IMR-90 (cell line): ENCODE results near the gene TMEM245. TPM values are rescaled to one million over a fixed set of nuclear protein-coding genes. Genes with fewer than 3 reads are reported as not detected.
A peak's percentile ranks its signal among the peaks of the same experiment; 100 is the strongest.

Source experiments
- ATAC-seq: fragments of 200-7000 bp; cut with Tn5 transposase; 2 replicates; pipeline ENCODE4 v1.9.1; 2020; ENCODE audit warnings: low read depth, mild to moderate bottlenecking, moderate library complexity
- BruUV-seq: library from RNA; stranded (reverse); fragments of 400-500 nt; replicated peaks from 2 replicates; lab custom pipeline; 2021; lab: Mats Ljungman, UMichigan
- CTCF ChIA-PET: fragments of 300-600 bp; formaldehyde crosslinking; extraction: SDS; loops from one replicate; lab custom pipeline; 2021; ENCODE audit warnings: antibody characterized with exemption; lab: Yijun Ruan, JAX
- POLR2A ChIA-PET: fragments of 300-600 bp; sonication (Branson Sonifier 250); formaldehyde crosslinking; loops from one replicate; lab custom pipeline; 2022; ENCODE audit warnings: antibody characterized with exemption; ENCODE audit not compliant: unreplicated experiment; lab: Charles Lee
- DNase-seq: peaks from one replicate; pipeline ENCODE4 v3.0.0; 2013
- H2AFZ ChIP-seq: replicated peaks from 2 replicates; pipeline ENCODE3; 2013; ENCODE audit warnings: low read length, mild to moderate bottlenecking; ENCODE audit not compliant: poor library complexity
- H2AK5ac ChIP-seq: 2 replicates; pipeline ENCODE4 v1.6.1; 2013; ENCODE audit warnings: low read depth, low read length, inconsistent platforms
- H2AK9ac ChIP-seq: replicated peaks from 2 replicates; pipeline ENCODE3; 2013; ENCODE audit warnings: mild to moderate bottlenecking, low read depth, low read length, moderate library complexity; ENCODE audit not compliant: poor library complexity
- H2BK120ac ChIP-seq: 2 replicates; pipeline ENCODE4 v1.6.1; 2013; ENCODE audit warnings: low read depth, low read length, inconsistent platforms
- H2BK15ac ChIP-seq: 3 replicates; pipeline ENCODE4 v1.6.1; 2013; ENCODE audit warnings: low read depth, low read length, inconsistent platforms
- H2BK20ac ChIP-seq: 2 replicates; pipeline ENCODE4 v1.6.1; 2013; ENCODE audit warnings: low read depth, mild to moderate bottlenecking, inconsistent platforms, low read length, moderate library complexity
- H2BK5ac ChIP-seq: 2 replicates; pipeline ENCODE4 v1.6.1; 2013; ENCODE audit warnings: mild to moderate bottlenecking, low read depth, low read length, inconsistent platforms; ENCODE audit not compliant: poor library complexity, severe bottlenecking
- H3K14ac ChIP-seq: replicated peaks from 2 replicates; pipeline ENCODE4 v1.6.1; 2013; ENCODE audit warnings: low read depth, low read length, inconsistent platforms
- H3K18ac ChIP-seq: 2 replicates; pipeline ENCODE4 v1.6.1; 2013; ENCODE audit warnings: low read depth, low read length, control low read depth
- H3K23ac ChIP-seq: 2 replicates; pipeline ENCODE4 v1.6.1; 2013; ENCODE audit warnings: low read depth, low read length, inconsistent platforms
- H3K27ac ChIP-seq: 2 replicates; pipeline ENCODE4 v1.5.1; 2013; ENCODE audit warnings: mild to moderate bottlenecking, control low read depth, low read length; ENCODE audit not compliant: insufficient read depth
- H3K27me3 ChIP-seq: 2 replicates; pipeline ENCODE4 v1.6.1; 2013; ENCODE audit warnings: low read length; ENCODE audit not compliant: control insufficient read depth, insufficient read depth
- H3K36me3 ChIP-seq: 2 replicates; pipeline ENCODE4 v1.6.1; 2013; ENCODE audit warnings: low read length, mixed read lengths; ENCODE audit not compliant: control insufficient read depth, insufficient read depth
- H3K4ac ChIP-seq: 2 replicates; pipeline ENCODE4 v1.6.1; 2013; ENCODE audit warnings: low read depth, low read length, inconsistent platforms
- H3K4me1 ChIP-seq: 2 replicates; pipeline ENCODE4 v1.6.1; 2013; ENCODE audit warnings: low read length, mixed read lengths; ENCODE audit not compliant: control insufficient read depth, insufficient read depth
- H3K4me2 ChIP-seq: 2 replicates; pipeline ENCODE4 v1.6.1; 2013; ENCODE audit warnings: low read depth, mild to moderate bottlenecking, control low read depth, low read length, moderate library complexity
- H3K4me3 ChIP-seq: 2 replicates; pipeline ENCODE4 v1.5.1; 2013; ENCODE audit warnings: low read depth, mild to moderate bottlenecking, control low read depth, low read length, moderate library complexity; ENCODE audit not compliant: insufficient read depth
- H3K56ac ChIP-seq: 2 replicates; pipeline ENCODE4 v1.6.1; 2013; ENCODE audit warnings: low read length, inconsistent platforms; ENCODE audit not compliant: insufficient read depth; ENCODE audit errors: extremely low read depth
- H3K79me1 ChIP-seq, 2 experiments: 2 replicates each; pipeline ENCODE4 v1.6.1; 2013; ENCODE audit warnings: low read length in 2 of 2, inconsistent platforms in 1 of 2, low read depth in 1 of 2
- H3K9ac ChIP-seq: 2 replicates; pipeline ENCODE4 v1.6.1; 2013; ENCODE audit warnings: low read depth, low read length, control low read depth
- H3K9me1 ChIP-seq: 2 replicates; pipeline ENCODE4 v1.6.1; 2013; ENCODE audit warnings: low read length, inconsistent platforms; ENCODE audit not compliant: insufficient read depth
- H3K9me3 ChIP-seq: 2 replicates; pipeline ENCODE4 v1.6.1; 2013; ENCODE audit warnings: low read length; ENCODE audit not compliant: control insufficient read depth, insufficient read depth
- H4K20me1 ChIP-seq: 2 replicates; pipeline ENCODE4 v1.6.1; 2013; ENCODE audit warnings: low read length, inconsistent platforms; ENCODE audit not compliant: insufficient read depth
- H4K5ac ChIP-seq: 2 replicates; pipeline ENCODE4 v1.6.1; 2013; ENCODE audit warnings: mild to moderate bottlenecking, low read depth, low read length, control low read depth
- H4K8ac ChIP-seq, 2 experiments: 2 replicates each; pipeline ENCODE4 v1.6.1; 2013; ENCODE audit warnings: low read depth in 2 of 2, low read length in 2 of 2, control low read depth in 1 of 2, inconsistent platforms in 1 of 2
- H4K91ac ChIP-seq: 2 replicates; pipeline ENCODE4 v1.6.1; 2013; ENCODE audit warnings: low read depth, low read length, inconsistent platforms; ENCODE audit not compliant: insufficient read depth
- BHLHE40 ChIP-seq: fragments of 150-350 bp; IDR thresholded peaks from 2 replicates; pipeline ENCODE4 v1.6.1; 2016; ENCODE audit warnings: mild to moderate bottlenecking, low read depth, low read length
- CEBPB ChIP-seq: IDR thresholded peaks from 2 replicates; pipeline ENCODE4 v1.6.1; 2012; ENCODE audit warnings: low read depth, low read length, improper control_type of control experiment
- CHD1 ChIP-seq: IDR thresholded peaks from 2 replicates; pipeline ENCODE4 v1.6.1; 2012; ENCODE audit warnings: low read depth, low read length, improper control_type of control experiment
- CTCF ChIP-seq: conservative IDR thresholded peaks from 2 replicates; pipeline ENCODE4 v1.5.1; 2012; ENCODE audit warnings: mild to moderate bottlenecking, low read depth, low read length, improper control_type of control experiment
- ELK1 ChIP-seq: fragments of 150-350 bp; IDR thresholded peaks from 2 replicates; pipeline ENCODE4 v1.6.1; 2016; ENCODE audit warnings: low read depth, mild to moderate bottlenecking, low read length, moderate library complexity, borderline replicate concordance
- FOS ChIP-seq: fragments of 150-350 bp; IDR thresholded peaks from 2 replicates; pipeline ENCODE4 v1.6.1; 2016; ENCODE audit warnings: low read depth, low read length
- MAFK ChIP-seq: IDR thresholded peaks from 2 replicates; pipeline ENCODE4 v1.6.1; 2012; ENCODE audit warnings: low read depth, low read length, improper control_type of control experiment
- MAZ ChIP-seq: IDR thresholded peaks from 2 replicates; pipeline ENCODE4 v1.6.1; 2012; ENCODE audit warnings: low read depth, mild to moderate bottlenecking, low read length, improper control_type of control experiment, moderate library complexity, borderline replicate concordance
- MXI1 ChIP-seq: IDR thresholded peaks from 2 replicates; pipeline ENCODE4 v1.6.1; 2012; ENCODE audit warnings: low read depth, mild to moderate bottlenecking, low read length, moderate library complexity, borderline replicate concordance
- NFE2L2 ChIP-seq: fragments of 150-350 bp; IDR thresholded peaks from 2 replicates; pipeline ENCODE4 v1.6.1; 2016; ENCODE audit warnings: low read depth, mild to moderate bottlenecking, low read length
- POLR2A ChIP-seq: IDR thresholded peaks from 2 replicates; pipeline ENCODE4 v1.6.1; 2012; ENCODE audit warnings: mild to moderate bottlenecking, low read depth, low read length
- RAD21 ChIP-seq: IDR thresholded peaks from 2 replicates; pipeline ENCODE4 v1.6.1; 2012; ENCODE audit warnings: low read length, improper control_type of control experiment
- RCOR1 ChIP-seq: IDR thresholded peaks from 2 replicates; pipeline ENCODE4 v1.6.1; 2012; ENCODE audit warnings: mild to moderate bottlenecking, low read length, improper control_type of control experiment; ENCODE audit not compliant: insufficient replicate concordance
- RFX5 ChIP-seq: IDR thresholded peaks from 2 replicates; pipeline ENCODE4 v1.8.0; 2012; ENCODE audit warnings: low read depth, mild to moderate bottlenecking, low read length, moderate library complexity
- SMC3 ChIP-seq: fragments of 150-350 bp; IDR thresholded peaks from 2 replicates; pipeline ENCODE4 v1.6.1; 2016; ENCODE audit warnings: low read depth, mild to moderate bottlenecking, antibody characterized with exemption, low read length, moderate library complexity
- USF2 ChIP-seq: fragments of 150-350 bp; IDR thresholded peaks from 2 replicates; pipeline ENCODE4 v1.6.1; 2017; ENCODE audit warnings: mild to moderate bottlenecking, antibody characterized with exemption, low read length, low read depth
- WGBS, 2 experiments: methylation state at CpG; one replicate each; pipeline versions ENCODE4 v1.1.5 to v1.1.7; 2013; ENCODE audit warnings: missing lambda C conversion rate in 2 of 2; ENCODE audit not compliant: insufficient read length in 1 of 2; ENCODE audit errors: extremely low coverage in 2 of 2; 5-methylcytosine and 5-hydroxymethylcytosine counted together
- dilution Hi-C: fragments of 300-500 bp; cut with HindIII; formaldehyde crosslinking; loops from one replicate; pipeline ENCODE4 v1.14.3; 2018; ENCODE audit warnings: low sequenced_read_pairs; ENCODE audit not compliant: unreplicated experiment
- in situ Hi-C: fragments of 300-500 bp; cut with MboI; formaldehyde crosslinking; loops from 3 replicates; pipeline ENCODE4 v1.14.3; 2019; ENCODE audit warnings: low sequenced_read_pairs, inconsistent platforms, mixed read lengths
- intact Hi-C: fragments of 100-400 bp; cut with micrococcal nuclease; formaldehyde crosslinking; loops from 2 replicates; pipeline ENCODE4 v1.10.0; 2022
- polyA plus RNA-seq, 3 experiments: library from polyadenylated mRNA; depleted of rRNA; stranded (reverse); fragments of >200 nt; gene quantifications; 2 replicates each; pipeline ENCODE4 v1.2.3, GENCODE V29; 2012; ENCODE audit warnings: low replicate concordance in 1 of 3
- total RNA-seq: library from RNA; depleted of rRNA; stranded (reverse); fragments of >200 nt; gene quantifications from 2 replicates; pipeline ENCODE4 v1.2.3, GENCODE V29; 2012

The TMEM245 gene
- total and polyA plus RNA-seq, 2 of the 4 experiments (the other 2 are of a cell fraction): 24.8 to 57.9 TPM

- Histone ChIP-seq H4K8ac (no peak overlapping the region), H3K4me3 (no peak overlapping the region), H3K27ac (no peak overlapping the region; the same call in 1 of the 2 replicates), H3K14ac (no peak overlapping the region), H2BK20ac (no peak overlapping the region), H3K4me1 (peaks cover 12% of the 10 kb centered on the region), H3K23ac (no peak overlapping the region; the same call in 1 of the 2 replicates), H3K18ac (no peak overlapping the region), H2BK15ac (no peak overlapping the region), H4K20me1 (peaks cover 18% of the 10 kb centered on the region), H3K56ac (no peak overlapping the region), H2AFZ (no peak overlapping the region), H3K4ac (no peak overlapping the region; the same call in 1 of the 2 replicates), H3K27me3 (no peaks in the 10 kb centered on the region), H3K9me1 (peaks cover 5% of the 10 kb centered on the region), H4K91ac (no peak overlapping the region), H3K9me3 (no peaks in the 10 kb centered on the region), H2AK9ac (no peak overlapping the region), H3K4me2 (peak overlapping the region; percentile 75; the same call in 1 of the 2 replicates), H2BK5ac (peak overlapping the region; percentile 95), H2BK120ac (no peak overlapping the region), H2AK5ac (no peak overlapping the region), H3K36me3 (peaks cover 1% of the 10 kb centered on the region; the same call in 1 of the 2 replicates), H3K9ac (no peak overlapping the region), H4K5ac (no peak overlapping the region), H3K79me1 (peaks cover 12 to 58% of the 10 kb centered on the region in 2 experiments)
- intact Hi-C loops (loop anchor here (1.0 to 5.0 kb wide), 2 partner anchors 109 to 312 kb away; partner anchors contain the start of genes EPB41L4B and TMEM245), in situ Hi-C loops (no loop called here), dilution Hi-C loops (no loop called here)
- ATAC-seq (peak; percentile 3; the same call in 1 of the 2 replicates), DNase-seq (peak; percentile 93)
- no CpG with 5 or more reads among the region's 1 CpG for WGBS, 2 experiments
- CTCF ChIA-PET: no interaction called here
- BruUV-seq: no TSS peak
- POLR2A ChIA-PET: interaction anchor here (0.5 kb wide), 1 partner anchor 63 kb away, joined by 8 read pairs; no protein-coding TSS in a partner anchor
- no peak for TF ChIP-seq RAD21
- TF ChIP-seq SMC3: no peak
- TF ChIP-seq MAFK: no peak
- no peak for TF ChIP-seq USF2
- TF ChIP-seq RFX5: no peak
- no peak for TF ChIP-seq NFE2L2
- TF ChIP-seq ELK1: no peak
- no peak for TF ChIP-seq CTCF
- peak; percentile 92 for TF ChIP-seq FOS
- no peak for TF ChIP-seq MXI1
- no peak for TF ChIP-seq RCOR1
- TF ChIP-seq CEBPB: peak; percentile 67
- peak; percentile 27; the same call in 1 of the 2 replicates for TF ChIP-seq BHLHE40
- no peak for TF ChIP-seq POLR2A
- TF ChIP-seq MAZ: no peak
- no peak for TF ChIP-seq CHD1
These were observed 109.0 kb downstream of the TMEM245 start for GRCh38 chr9:109010746-109011145.
